Vagina (tissue), 2 donors: ENCODE data around the gene HIVEP1.

Experiments used
- CTCF ChIP-seq, 3 experiments: fragments of 450-650 bp in 2 of 3; fragments of 200-600 bp in 1 of 3; sonication (generic) in 1 of 3; IDR thresholded peaks; one replicate each; pipeline ENCODE4 v1.5.1; 2017 to 2019; ENCODE audit warnings: antibody characterized with exemption in 3 of 3, mild to moderate bottlenecking in 2 of 3, moderate library complexity in 2 of 3
- POLR2A ChIP-seq, 2 donors: fragments of 450-650 bp; IDR thresholded peaks; one replicate each; pipeline ENCODE4 v1.6.1; 2017; ENCODE audit warnings: antibody characterized with exemption in 2 of 2, mild to moderate bottlenecking in 2 of 2, moderate library complexity in 2 of 2
- POLR2AphosphoS5 ChIP-seq, 2 donors: sonication (generic); formaldehyde crosslinking; IDR thresholded peaks; one replicate each; pipeline ENCODE4 v1.9.0; 2017; ENCODE audit warnings: antibody characterized with exemption in 2 of 2, mild to moderate bottlenecking in 2 of 2, low read depth in 1 of 2; ENCODE audit not compliant: insufficient read depth in 1 of 2

GRCh38 chr6:12174878-12175277, 162.8 kb downstream of the HIVEP1 start:
- TF ChIP-seq CTCF (IDR thresholded peaks at IDR 0.05), result no peak
- no peak for TF ChIP-seq POLR2AphosphoS5 (IDR thresholded peaks at IDR 0.05; ENCODE audit: insufficient read depth in 1 of 2, low read depth in 1 of 2)
- no peak for TF ChIP-seq POLR2A (IDR thresholded peaks at IDR 0.05)
